Measurements from ENCODE around the gene SEC24D. TPM values are rescaled to one million over a fixed set of nuclear protein-coding genes. Genes with fewer than 3 reads are reported as not detected.

The SEC24D gene
- total and polyA plus RNA-seq, 3 experiments from 2014 or later = 22.7 to 24.3 (median 23.8) TPM

DNA sequence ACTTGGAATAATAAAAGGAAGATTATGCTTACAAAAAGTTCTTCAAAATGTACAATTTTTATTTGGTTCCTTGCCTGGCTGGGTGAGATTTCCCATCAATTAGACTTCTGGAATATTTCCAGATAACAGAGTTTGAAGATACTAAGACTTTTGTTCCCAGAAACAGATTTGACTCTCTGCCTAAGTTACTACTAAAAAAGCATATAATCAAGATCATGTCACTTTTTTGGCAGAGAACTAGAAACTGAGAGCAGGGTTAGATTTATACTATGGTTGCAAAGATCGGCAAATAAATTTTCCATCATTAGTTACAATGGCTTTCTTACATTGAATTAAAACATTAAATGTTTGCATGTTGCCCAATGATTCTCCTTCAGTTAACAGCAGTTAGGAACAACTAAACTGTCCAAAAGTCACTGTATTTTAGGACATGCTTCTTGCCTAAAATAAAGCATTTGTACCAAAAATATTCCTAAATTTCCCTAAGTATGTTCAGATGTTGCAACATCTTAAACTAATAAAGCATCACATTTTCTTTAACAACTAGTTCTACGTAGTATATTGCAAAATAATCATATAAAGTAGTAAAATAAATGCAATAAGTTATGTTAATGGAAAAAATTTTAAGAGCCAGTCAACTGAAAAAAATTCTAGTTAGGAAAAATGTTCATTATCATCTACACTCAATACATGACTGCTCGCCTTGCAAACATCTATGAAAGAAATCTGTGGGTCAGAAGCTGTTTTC lies 73.0 kb downstream of the SEC24D start:
- Mint-ChIP-seq H3K4me1 (no peaks in the 10 kb centered on the region), H3K27ac (no peak overlapping the region), H3K36me3 (peaks cover 7 to 73% (median 31%) of the 10 kb centered on the region in 3 donors), H3K9me3 (no peaks in the 10 kb centered on the region), H3K4me3 (no peak overlapping the region), H3K27me3 (no peaks in the 10 kb centered on the region)
- H3K27ac ChIP-seq (ENCODE audit: low read depth, low read length) = no peak overlapping the region
- H3K27me3 ChIP-seq (ENCODE audit: insufficient read depth, low read length, poor library complexity, severe bottlenecking) = no peaks in the 10 kb centered on the region
- ChIA-PET CTCF (no interaction called here), POLR2A (interaction anchor here (0.5 kb wide), 1 partner anchor 124 kb away, joined by 3 read pairs; no protein-coding TSS in a partner anchor)
- DNase-seq = no peak
- no peak overlapping the region for H3K4me3 ChIP-seq (ENCODE audit: low read length)
- H3K4me1 ChIP-seq (ENCODE audit: insufficient read depth, low read length) = no peaks in the 10 kb centered on the region
- H3K9me3 ChIP-seq (ENCODE audit: low read length) = no peaks in the 10 kb centered on the region
- H3K36me3 ChIP-seq (ENCODE audit: insufficient read depth, low read length) = peaks cover 17% of the 10 kb centered on the region

DNA sequence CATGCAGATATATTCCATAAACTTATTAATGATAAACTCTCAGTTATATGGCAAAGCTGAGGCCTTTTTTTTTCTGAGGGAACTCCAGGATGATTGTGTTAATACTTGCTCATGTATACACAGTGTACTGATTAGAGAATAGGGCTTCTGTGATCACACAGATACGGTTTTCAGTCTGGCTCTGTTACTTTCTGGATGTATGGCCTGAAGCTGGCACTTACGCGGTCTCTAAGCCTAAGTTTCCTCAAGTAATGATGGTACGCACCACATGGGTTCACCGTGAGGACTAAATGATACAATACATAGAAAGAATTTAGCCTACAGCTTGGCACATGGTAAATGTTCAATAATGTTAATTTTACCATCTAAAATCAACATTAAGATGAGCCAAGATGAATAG lies 73.8 kb downstream of the SEC24D start:
- CTCF ChIA-PET = interaction anchor here (0.9 kb wide), 1 partner anchor 10 kb away, joined by 3 read pairs; no protein-coding TSS in a partner anchor
- no peak for DNase-seq
- Mint-ChIP-seq H3K27me3 (no peaks in the 10 kb centered on the region), H3K4me3 (no peak overlapping the region), H3K9me3 (no peaks in the 10 kb centered on the region), H3K36me3 (peaks cover 6 to 71% (median 28%) of the 10 kb centered on the region in 3 donors), H3K27ac (no peak overlapping the region), H3K4me1 (no peaks in the 10 kb centered on the region)
- Histone ChIP-seq H3K9me3 (ENCODE audit: low read length) (no peaks in the 10 kb centered on the region), H3K27me3 (ENCODE audit: insufficient read depth, low read length, poor library complexity, severe bottlenecking) (no peaks in the 10 kb centered on the region), H3K4me3 (ENCODE audit: low read length) (no peak overlapping the region), H3K36me3 (ENCODE audit: insufficient read depth, low read length) (peaks cover 17% of the 10 kb centered on the region), H3K27ac (ENCODE audit: low read depth, low read length) (no peak overlapping the region), H3K4me1 (ENCODE audit: insufficient read depth, low read length) (no peaks in the 10 kb centered on the region)
- POLR2A ChIA-PET = no interaction called here

DNA sequence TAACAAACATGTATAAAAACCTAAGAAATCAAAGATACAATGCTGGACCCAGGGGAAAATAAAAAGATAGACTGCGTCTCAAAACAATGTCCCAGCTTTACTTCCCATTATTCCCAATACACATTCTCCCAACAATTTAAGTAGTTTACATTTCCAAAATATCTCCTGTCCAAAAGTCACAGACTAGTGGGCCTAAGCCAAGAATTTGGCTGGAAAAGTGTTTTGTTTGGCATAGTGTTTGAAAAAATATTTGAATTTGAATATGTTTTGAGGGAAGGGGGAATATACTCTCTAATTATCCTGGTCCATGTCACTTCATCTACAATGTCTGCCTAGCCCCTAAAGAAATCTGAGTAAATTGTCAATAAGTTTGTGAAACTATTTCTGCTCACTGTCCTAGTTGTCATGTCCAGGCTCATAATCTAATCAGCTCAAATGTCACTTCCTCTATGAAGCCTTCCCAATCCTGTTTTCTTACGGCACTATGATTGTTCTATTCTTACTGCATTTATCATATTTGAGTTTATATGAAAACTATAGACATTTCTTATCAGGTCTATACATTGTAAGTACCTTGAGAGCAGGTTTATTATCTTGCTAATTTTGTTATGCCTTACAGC lies 74.4 kb downstream of the SEC24D start:
- peak overlapping the region in 1 of 8 donors; percentile 69 for H3K27ac Mint-ChIP-seq
- H3K27ac ChIP-seq (ENCODE audit: low read depth, low read length) = no peak overlapping the region
- H3K4me1 Mint-ChIP-seq = no peaks in the 10 kb centered on the region
- H3K27me3 ChIP-seq (ENCODE audit: insufficient read depth, low read length, poor library complexity, severe bottlenecking) = no peaks in the 10 kb centered on the region
- no peaks in the 10 kb centered on the region for H3K27me3 Mint-ChIP-seq
- H3K9me3 Mint-ChIP-seq = no peaks in the 10 kb centered on the region
- peaks cover 0 to 70% (median 24%) of the 10 kb centered on the region in 3 donors for H3K36me3 Mint-ChIP-seq
- ChIA-PET CTCF (interaction anchor here (0.9 kb wide), 1 partner anchor 10 kb away, joined by 3 read pairs; no protein-coding TSS in a partner anchor), POLR2A (no interaction called here)
- H3K36me3 ChIP-seq (ENCODE audit: insufficient read depth, low read length) = peaks cover 13% of the 10 kb centered on the region
- no peak for DNase-seq
- no peaks in the 10 kb centered on the region for H3K9me3 ChIP-seq (ENCODE audit: low read length)
- no peaks in the 10 kb centered on the region for H3K4me1 ChIP-seq (ENCODE audit: insufficient read depth, low read length)
- no peak overlapping the region for H3K4me3 Mint-ChIP-seq
- no peak overlapping the region for H3K4me3 ChIP-seq (ENCODE audit: low read length)

DNA sequence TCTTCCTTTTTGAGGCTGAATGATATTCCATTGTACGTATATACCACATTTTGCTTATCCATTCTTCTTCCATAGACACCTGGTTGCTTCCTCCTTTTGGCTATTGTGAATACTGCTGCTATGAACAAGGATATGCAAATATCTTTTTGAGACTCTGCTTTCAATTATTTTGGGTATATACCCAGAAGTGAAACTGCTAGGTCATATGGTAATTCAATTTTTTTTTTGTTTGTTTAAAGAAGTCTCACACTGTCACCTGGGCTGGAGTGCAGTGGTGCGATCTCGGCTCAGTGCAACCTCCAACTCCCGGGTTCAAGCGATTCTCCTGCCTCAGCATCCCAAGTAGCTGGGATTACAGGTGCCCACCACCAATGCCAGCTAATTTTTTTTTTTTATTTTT lies 75.4 kb downstream of the SEC24D start:
- H3K9me3 Mint-ChIP-seq = no peaks in the 10 kb centered on the region
- no peak overlapping the region for H3K4me3 Mint-ChIP-seq
- peaks cover 0 to 72% (median 24%) of the 10 kb centered on the region in 3 donors for H3K36me3 Mint-ChIP-seq
- Histone ChIP-seq H3K36me3 (ENCODE audit: insufficient read depth, low read length) (peaks cover 10% of the 10 kb centered on the region), H3K4me3 (ENCODE audit: low read length) (no peak overlapping the region), H3K4me1 (ENCODE audit: insufficient read depth, low read length) (no peaks in the 10 kb centered on the region), H3K9me3 (ENCODE audit: low read length) (no peaks in the 10 kb centered on the region), H3K27ac (ENCODE audit: low read depth, low read length) (no peak overlapping the region), H3K27me3 (ENCODE audit: insufficient read depth, low read length, poor library complexity, severe bottlenecking) (no peaks in the 10 kb centered on the region)
- ChIA-PET CTCF (no interaction called here), POLR2A (no interaction called here)
- no peak for DNase-seq
- H3K27ac Mint-ChIP-seq = no peak overlapping the region
- no peaks in the 10 kb centered on the region for H3K4me1 Mint-ChIP-seq
- H3K27me3 Mint-ChIP-seq = no peaks in the 10 kb centered on the region

DNA sequence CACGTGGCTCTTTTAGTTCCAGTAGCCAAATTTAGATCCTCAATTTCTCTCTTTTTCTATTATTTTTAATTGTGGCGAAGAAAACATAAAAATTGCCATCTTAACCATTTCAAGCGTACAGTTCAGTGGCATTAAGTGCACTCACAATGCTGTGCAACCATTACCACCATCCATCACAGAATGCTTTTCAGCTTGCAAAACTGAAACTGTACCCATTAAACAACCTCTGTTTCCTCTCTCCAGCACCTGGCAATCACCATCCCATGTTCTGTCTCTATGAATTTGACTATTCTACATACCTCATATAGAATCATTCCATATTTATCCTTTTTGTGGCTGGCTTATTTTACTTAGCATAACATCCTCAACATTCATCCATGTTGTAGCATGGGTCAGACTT lies 75.8 kb downstream of the SEC24D start:
- ChIA-PET CTCF (interaction anchor here (0.8 kb wide), 1 partner anchor 105 kb away, joined by 4 read pairs; no protein-coding TSS in a partner anchor), POLR2A (no interaction called here)
- Histone ChIP-seq H3K4me1 (ENCODE audit: insufficient read depth, low read length) (no peaks in the 10 kb centered on the region), H3K27me3 (ENCODE audit: insufficient read depth, low read length, poor library complexity, severe bottlenecking) (no peaks in the 10 kb centered on the region), H3K4me3 (ENCODE audit: low read length) (no peak overlapping the region), H3K27ac (ENCODE audit: low read depth, low read length) (no peak overlapping the region), H3K36me3 (ENCODE audit: insufficient read depth, low read length) (peaks cover 10% of the 10 kb centered on the region), H3K9me3 (ENCODE audit: low read length) (no peaks in the 10 kb centered on the region)
- Mint-ChIP-seq H3K4me1 (no peaks in the 10 kb centered on the region), H3K27ac (peak overlapping the region in 1 of 8 donors; percentile 44), H3K4me3 (no peak overlapping the region), H3K9me3 (no peaks in the 10 kb centered on the region), H3K36me3 (peaks cover 0 to 70% (median 25%) of the 10 kb centered on the region in 3 donors), H3K27me3 (no peaks in the 10 kb centered on the region)
- DNase-seq = no peak

DNA sequence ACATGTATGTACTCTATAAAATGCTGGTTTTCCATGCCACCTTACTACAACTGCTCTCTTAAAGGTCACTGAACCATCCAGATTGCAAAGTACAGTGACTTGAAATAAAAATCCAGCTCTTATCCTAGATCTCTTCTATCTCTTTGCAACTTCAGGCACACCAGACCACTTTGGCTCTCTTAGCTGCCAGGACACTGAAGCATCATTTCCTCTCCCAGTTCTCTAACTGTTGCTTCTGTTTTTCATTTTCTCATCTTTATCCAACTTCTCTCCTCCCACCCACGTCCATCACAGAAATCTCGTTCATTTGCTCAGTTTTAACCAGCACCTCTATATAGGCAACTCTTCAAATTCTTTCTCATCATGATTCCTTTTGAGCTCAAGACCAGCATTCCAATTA lies 76.4 kb downstream of the SEC24D start:
- H3K9me3 Mint-ChIP-seq = no peaks in the 10 kb centered on the region
- H3K36me3 Mint-ChIP-seq = peaks cover 0 to 71% (median 25%) of the 10 kb centered on the region in 3 donors
- Histone ChIP-seq H3K27ac (ENCODE audit: low read depth, low read length) (no peak overlapping the region), H3K36me3 (ENCODE audit: insufficient read depth, low read length) (peaks cover 10% of the 10 kb centered on the region), H3K4me3 (ENCODE audit: low read length) (no peak overlapping the region), H3K4me1 (ENCODE audit: insufficient read depth, low read length) (no peaks in the 10 kb centered on the region), H3K9me3 (ENCODE audit: low read length) (no peaks in the 10 kb centered on the region), H3K27me3 (ENCODE audit: insufficient read depth, low read length, poor library complexity, severe bottlenecking) (no peaks in the 10 kb centered on the region)
- peak overlapping the region in 1 of 8 donors; percentile 2 for H3K27ac Mint-ChIP-seq
- CTCF ChIA-PET = interaction anchor here (0.8 kb wide), 1 partner anchor 106 kb away, joined by 4 read pairs; no protein-coding TSS in a partner anchor
- POLR2A ChIA-PET = no interaction called here
- no peak for DNase-seq
- H3K4me3 Mint-ChIP-seq = no peak overlapping the region
- no peaks in the 10 kb centered on the region for H3K27me3 Mint-ChIP-seq
- no peaks in the 10 kb centered on the region for H3K4me1 Mint-ChIP-seq

DNA sequence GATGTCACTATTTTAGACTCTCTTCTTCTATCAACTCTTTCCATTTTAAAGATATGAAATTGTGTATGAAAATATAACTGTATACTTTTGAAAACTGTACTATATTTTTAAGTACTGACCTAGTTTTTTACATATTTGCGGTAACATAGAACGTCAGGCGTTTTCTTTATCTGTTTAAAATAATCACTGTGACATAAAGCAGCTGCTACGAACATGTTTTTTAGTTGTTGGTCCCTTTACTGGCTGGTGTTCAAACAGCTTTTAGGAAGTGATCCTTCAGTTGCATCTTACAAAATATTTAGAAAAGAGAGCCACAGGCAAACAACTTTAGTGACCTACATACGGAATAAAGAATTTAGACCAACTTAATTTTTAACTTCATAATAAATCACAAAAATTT lies 77.6 kb downstream of the SEC24D start:
- H3K9me3 ChIP-seq (ENCODE audit: low read length) = no peaks in the 10 kb centered on the region
- peaks cover 10% of the 10 kb centered on the region for H3K36me3 ChIP-seq (ENCODE audit: insufficient read depth, low read length)
- ChIA-PET CTCF (no interaction called here), POLR2A (no interaction called here)
- peaks cover 0 to 61% (median 18%) of the 10 kb centered on the region in 3 donors for H3K36me3 Mint-ChIP-seq
- no peak overlapping the region for H3K27ac Mint-ChIP-seq
- no peaks in the 10 kb centered on the region for H3K4me1 ChIP-seq (ENCODE audit: insufficient read depth, low read length)
- no peaks in the 10 kb centered on the region for H3K27me3 ChIP-seq (ENCODE audit: insufficient read depth, low read length, poor library complexity, severe bottlenecking)
- H3K4me1 Mint-ChIP-seq = no peaks in the 10 kb centered on the region
- H3K27me3 Mint-ChIP-seq = no peaks in the 10 kb centered on the region
- H3K4me3 ChIP-seq (ENCODE audit: low read length) = no peak overlapping the region
- no peak overlapping the region for H3K4me3 Mint-ChIP-seq
- H3K9me3 Mint-ChIP-seq = no peaks in the 10 kb centered on the region
- H3K27ac ChIP-seq (ENCODE audit: low read depth, low read length) = no peak overlapping the region
- no peak for DNase-seq

DNA sequence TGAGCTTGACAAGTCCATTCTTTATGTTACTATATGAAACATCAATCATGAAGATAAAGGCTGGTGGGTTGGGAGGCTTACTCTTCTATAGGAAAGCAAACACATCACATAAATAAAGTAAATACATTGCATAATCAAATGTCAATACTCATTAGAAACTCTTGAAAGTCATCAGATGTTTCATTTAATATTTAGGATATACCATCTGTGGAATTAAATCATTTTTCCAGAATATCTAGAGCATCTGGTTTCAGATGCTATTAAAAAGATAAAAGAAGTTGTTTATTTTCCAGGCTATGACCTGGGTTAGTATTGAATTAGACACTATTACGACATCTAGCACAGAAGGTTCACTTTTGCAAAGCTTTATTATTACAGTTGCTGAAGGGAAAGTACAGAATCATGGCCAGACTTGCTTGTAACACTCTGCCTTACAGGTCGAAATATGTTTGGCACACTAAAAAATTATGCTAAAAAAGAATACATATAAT lies 78.1 kb downstream of the SEC24D start:
- ChIA-PET CTCF (no interaction called here), POLR2A (no interaction called here)
- Histone ChIP-seq H3K36me3 (ENCODE audit: insufficient read depth, low read length) (peaks cover 6% of the 10 kb centered on the region), H3K9me3 (ENCODE audit: low read length) (no peaks in the 10 kb centered on the region), H3K4me1 (ENCODE audit: insufficient read depth, low read length) (no peaks in the 10 kb centered on the region), H3K27me3 (ENCODE audit: insufficient read depth, low read length, poor library complexity, severe bottlenecking) (no peaks in the 10 kb centered on the region), H3K4me3 (ENCODE audit: low read length) (no peak overlapping the region), H3K27ac (ENCODE audit: low read depth, low read length) (no peak overlapping the region)
- Mint-ChIP-seq H3K4me3 (no peak overlapping the region), H3K27me3 (no peaks in the 10 kb centered on the region), H3K4me1 (no peaks in the 10 kb centered on the region), H3K27ac (no peak overlapping the region), H3K9me3 (no peaks in the 10 kb centered on the region), H3K36me3 (peaks cover 1 to 59% (median 17%) of the 10 kb centered on the region in 3 donors)
- no peak for DNase-seq

Measured in CD8-positive, alpha-beta memory T cell (primary cell).